Hepatocyte (in vitro differentiated cells): Measurements from ENCODE around the gene CBLL1.

Experiments
- EZH2 ChIP-seq: fragments of 200-600 bp; sonication (generic); IDR thresholded peaks from 2 replicates; pipeline ENCODE4 v1.6.1; 2016; ENCODE audit warnings: antibody characterized with exemption, mild to moderate bottlenecking, borderline replicate concordance
- EZH2phosphoT487 ChIP-seq: fragments of 200-600 bp; sonication (generic); IDR thresholded peaks from one replicate; pipeline ENCODE4 v1.6.1; 2018; ENCODE audit warnings: antibody characterized with exemption, mild to moderate bottlenecking, low read depth, moderate library complexity; ENCODE audit not compliant: unreplicated experiment, severe bottlenecking
- TF ChIP-seq, protein P1 (sequence below): fragments of 200-600 bp; sonication (generic); IDR thresholded peaks from 2 replicates; pipeline ENCODE4 v1.5.1; 2016; ENCODE audit warnings: antibody characterized with exemption, mild to moderate bottlenecking; ENCODE audit not compliant: poor library complexity

DNA sequence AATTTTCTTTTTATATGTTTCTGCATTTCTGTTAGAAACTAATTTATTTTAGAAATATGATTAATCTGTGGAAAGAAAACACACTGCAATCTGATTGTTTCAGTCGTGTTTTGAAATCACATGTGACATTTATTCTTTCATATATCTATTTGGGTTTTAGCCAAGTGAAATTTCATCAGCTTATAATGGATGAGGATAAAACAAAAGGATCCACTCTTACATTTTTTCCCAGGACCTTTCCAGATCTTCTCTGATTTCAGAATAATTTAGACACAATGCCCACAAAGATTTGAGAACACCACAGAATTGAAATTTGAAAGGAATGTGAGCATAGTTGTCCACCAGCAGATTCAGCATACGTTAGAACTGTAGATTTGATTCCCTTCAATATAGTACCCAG is 29.1 kb downstream of the CBLL1 start:
- TF ChIP-seq, protein P1, sequence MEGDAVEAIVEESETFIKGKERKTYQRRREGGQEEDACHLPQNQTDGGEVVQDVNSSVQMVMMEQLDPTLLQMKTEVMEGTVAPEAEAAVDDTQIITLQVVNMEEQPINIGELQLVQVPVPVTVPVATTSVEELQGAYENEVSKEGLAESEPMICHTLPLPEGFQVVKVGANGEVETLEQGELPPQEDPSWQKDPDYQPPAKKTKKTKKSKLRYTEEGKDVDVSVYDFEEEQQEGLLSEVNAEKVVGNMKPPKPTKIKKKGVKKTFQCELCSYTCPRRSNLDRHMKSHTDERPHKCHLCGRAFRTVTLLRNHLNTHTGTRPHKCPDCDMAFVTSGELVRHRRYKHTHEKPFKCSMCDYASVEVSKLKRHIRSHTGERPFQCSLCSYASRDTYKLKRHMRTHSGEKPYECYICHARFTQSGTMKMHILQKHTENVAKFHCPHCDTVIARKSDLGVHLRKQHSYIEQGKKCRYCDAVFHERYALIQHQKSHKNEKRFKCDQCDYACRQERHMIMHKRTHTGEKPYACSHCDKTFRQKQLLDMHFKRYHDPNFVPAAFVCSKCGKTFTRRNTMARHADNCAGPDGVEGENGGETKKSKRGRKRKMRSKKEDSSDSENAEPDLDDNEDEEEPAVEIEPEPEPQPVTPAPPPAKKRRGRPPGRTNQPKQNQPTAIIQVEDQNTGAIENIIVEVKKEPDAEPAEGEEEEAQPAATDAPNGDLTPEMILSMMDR, result no peak
- TF ChIP-seq EZH2 (no peak), EZH2phosphoT487 (no peak)
